ENCODE measurements around the gene COG5. TPM values are rescaled to one million over a fixed set of nuclear protein-coding genes. Genes with fewer than 3 reads are reported as not detected.

The COG5 gene
- total and polyA plus RNA-seq, 4 donors = 4.1 to 27.1 (median 8.4) TPM

GRCh38 chr7:107530751-107531150 lies 33.0 kb downstream of the COG5 start:
- no peaks in the 10 kb centered on the region for H3K9me3 ChIP-seq (ENCODE audit: control insufficient read depth in 4 of 4, low read length in 3 of 4)
- no peak for DNase-seq (ENCODE audit: low spot score)
- no peak overlapping the region for H3K9ac ChIP-seq (ENCODE audit: low read depth in 1 of 2, low read length in 2 of 2)
- no peak overlapping the region for H3K27ac ChIP-seq (ENCODE audit: low read depth in 1 of 2, low read length in 2 of 2)
- TF ChIP-seq HNF4A (conservative IDR thresholded peaks at IDR 0.05) (no peak), REST (IDR thresholded peaks at IDR 0.05) (no peak), ZBTB33 (IDR thresholded peaks at IDR 0.05) (no peak), GABPA (IDR thresholded peaks at IDR 0.05 in 1 of 2, conservative IDR thresholded peaks at IDR 0.05 in 1 of 2) (no peak), RAD21 (IDR thresholded peaks at IDR 0.05) (no peak), CTCF (IDR thresholded peaks at IDR 0.05; ENCODE audit: low read depth, low read length, missing input control) (no peak), TAF1 (conservative IDR thresholded peaks at IDR 0.05) (no peak), HNF4G (IDR thresholded peaks at IDR 0.05) (no peak), ATF3 (IDR thresholded peaks at IDR 0.05) (no peak)
- no peaks in the 10 kb centered on the region for H3K4me1 ChIP-seq (ENCODE audit: control insufficient read depth in 4 of 4, insufficient read depth in 4 of 4, low read length in 3 of 4)
- no peak overlapping the region for H3K4me3 ChIP-seq (ENCODE audit: low read depth in 1 of 3, low read length in 3 of 3)
- H3K36me3 ChIP-seq (ENCODE audit: control insufficient read depth in 4 of 4, insufficient read depth in 3 of 4, low read depth in 1 of 4, low read length in 3 of 4) = peaks cover 0 to 6% (median 0%) of the 10 kb centered on the region in 4 donors
- no peaks in the 10 kb centered on the region for H3K27me3 ChIP-seq (ENCODE audit: control insufficient read depth in 4 of 4, insufficient read depth in 4 of 4, low read length in 3 of 4)

GRCh38 chr7:107528461-107528860 lies 35.3 kb downstream of the COG5 start:
- no peak overlapping the region for H3K27ac ChIP-seq (ENCODE audit: low read depth in 1 of 2, low read length in 2 of 2)
- no peaks in the 10 kb centered on the region for H3K9me3 ChIP-seq (ENCODE audit: control insufficient read depth in 4 of 4, low read length in 3 of 4)
- TF ChIP-seq TAF1 (conservative IDR thresholded peaks at IDR 0.05) (no peak), RAD21 (IDR thresholded peaks at IDR 0.05) (no peak), YY1 (IDR thresholded peaks at IDR 0.05) (no peak), JUND (IDR thresholded peaks at IDR 0.05) (no peak), HNF4G (IDR thresholded peaks at IDR 0.05) (no peak), MAX (IDR thresholded peaks at IDR 0.05) (no peak), NR2F2 (IDR thresholded peaks at IDR 0.05) (no peak), FOXA2 (IDR thresholded peaks at IDR 0.05) (no peak), GABPA (IDR thresholded peaks at IDR 0.05 in 1 of 2, conservative IDR thresholded peaks at IDR 0.05 in 1 of 2) (no peak), FOXA1 (IDR thresholded peaks at IDR 0.05) (no peak)
- H3K4me3 ChIP-seq (ENCODE audit: low read depth in 1 of 3, low read length in 3 of 3) = no peak overlapping the region
- peaks cover 0 to 4% (median 0%) of the 10 kb centered on the region in 4 donors for H3K36me3 ChIP-seq (ENCODE audit: control insufficient read depth in 4 of 4, insufficient read depth in 3 of 4, low read depth in 1 of 4, low read length in 3 of 4)
- H3K27me3 ChIP-seq (ENCODE audit: control insufficient read depth in 4 of 4, insufficient read depth in 4 of 4, low read length in 3 of 4) = no peaks in the 10 kb centered on the region
- H3K9ac ChIP-seq (ENCODE audit: low read depth in 1 of 2, low read length in 2 of 2) = no peak overlapping the region
- DNase-seq (ENCODE audit: low spot score) = no peak
- no peaks in the 10 kb centered on the region for H3K4me1 ChIP-seq (ENCODE audit: control insufficient read depth in 4 of 4, insufficient read depth in 4 of 4, low read length in 3 of 4)
